Gastrocnemius medialis (tissue), 4 donors: Measurements from ENCODE around the gene CREG1.

Experiments used
- CTCF ChIP-seq, 5 experiments: fragments of 450-650 bp in 3 of 5; fragments of 200-600 bp in 2 of 5; sonication (generic) in 2 of 5; IDR thresholded peaks in 4 of 5; conservative IDR thresholded peaks in 1 of 5; 1 replicate in 4 of 5; 2 replicates in 1 of 5; pipeline ENCODE4 v1.5.1; 2016 to 2019; ENCODE audit warnings: antibody characterized with exemption in 5 of 5, mild to moderate bottlenecking in 3 of 5, moderate library complexity in 3 of 5
- POLR2A ChIP-seq, 2 donors: fragments of 450-650 bp; IDR thresholded peaks; one replicate each; pipeline ENCODE4 v1.6.1; 2017; ENCODE audit warnings: antibody characterized with exemption in 2 of 2, mild to moderate bottlenecking in 2 of 2, moderate library complexity in 2 of 2

- TF ChIP-seq POLR2A (IDR thresholded peaks at IDR 0.05) (no peak), CTCF (IDR thresholded peaks at IDR 0.05 in 4 of 5, conservative IDR thresholded peaks at IDR 0.05 in 1 of 5) (no peak)
Measured at GRCh38 chr1:167563579-167564246, 10.2 kb upstream of the CREG1 start.
